MM.1S (cell line): ENCODE measurements around the gene EIF4A3.
"Not testable (repeated sequence)": the region's sequence is repeated elsewhere in the genome, so short reads cannot be mapped to it uniquely, and the experiment has no call there.

ENCODE experiments used
- DNase-seq: peaks from one replicate; pipeline ENCODE4 v3.0.0-alpha.2; 2015
- H2AFZ ChIP-seq: fragments of 300-600 bp; sonication (generic); 2 replicates; pipeline ENCODE4 v1.6.0; 2016; ENCODE audit warnings: antibody characterized with exemption, low read length
- H3F3A ChIP-seq: fragments of 300-600 bp; sonication (generic); 2 replicates; pipeline ENCODE4 v1.6.1; 2016; ENCODE audit warnings: mild to moderate bottlenecking, antibody characterized with exemption, low read length, moderate library complexity, mixed read lengths; ENCODE audit not compliant: insufficient read depth
- H3K27ac ChIP-seq: fragments of 300-600 bp; sonication (generic); 2 replicates; pipeline ENCODE4 v1.5.1; 2016; ENCODE audit warnings: mild to moderate bottlenecking, low read length
- H3K27me3 ChIP-seq: fragments of 300-600 bp; sonication (generic); replicated peaks from 2 replicates; pipeline ENCODE4 v1.6.0; 2016; ENCODE audit warnings: low read length; ENCODE audit not compliant: insufficient read depth
- H3K36me3 ChIP-seq: fragments of 300-600 bp; sonication (generic); replicated peaks from 2 replicates; pipeline ENCODE4 v1.6.1; 2016; ENCODE audit warnings: mild to moderate bottlenecking, low read length, mixed read lengths; ENCODE audit not compliant: insufficient read depth
- H3K4me1 ChIP-seq: fragments of 300-600 bp; sonication (generic); 2 replicates; pipeline ENCODE4 v1.6.1; 2016; ENCODE audit warnings: low read length, mixed read lengths
- H3K4me2 ChIP-seq: fragments of 300-600 bp; sonication (generic); 2 replicates; pipeline ENCODE4 v1.6.0; 2016; ENCODE audit warnings: low read depth, low read length
- H3K4me3 ChIP-seq: fragments of 300-600 bp; sonication (generic); 2 replicates; pipeline ENCODE4 v1.5.1; 2016; ENCODE audit warnings: low read length, mixed read lengths
- H3K79me2 ChIP-seq: fragments of 300-600 bp; sonication (generic); 2 replicates; pipeline ENCODE4 v1.6.1; 2016; ENCODE audit warnings: mixed run types, low read length, mixed read lengths
- H3K9ac ChIP-seq: fragments of 300-600 bp; sonication (generic); 2 replicates; pipeline ENCODE4 v1.6.1; 2016; ENCODE audit warnings: low read length, mixed read lengths
- H3K9me2 ChIP-seq: fragments of 300-600 bp; sonication (generic); replicated peaks from 2 replicates; pipeline ENCODE4 v1.6.1; 2016; ENCODE audit warnings: mild to moderate bottlenecking, low read length, mixed read lengths; ENCODE audit not compliant: insufficient read depth
- H3K9me3 ChIP-seq: fragments of 300-600 bp; sonication (generic); replicated peaks from 2 replicates; pipeline ENCODE4 v1.6.1; 2016; ENCODE audit warnings: mild to moderate bottlenecking, low read length, mixed read lengths; ENCODE audit not compliant: insufficient read depth
- H4K20me1 ChIP-seq: fragments of 300-600 bp; sonication (generic); 2 replicates; pipeline ENCODE4 v1.6.1; 2016; ENCODE audit warnings: mild to moderate bottlenecking, low read length, moderate library complexity, mixed read lengths; ENCODE audit not compliant: insufficient read depth
- EZH2 ChIP-seq: fragments of 300-600 bp; sonication (generic); optimal IDR thresholded peaks from 2 replicates; pipeline ENCODE3; 2017; ENCODE audit warnings: low read depth, mild to moderate bottlenecking, antibody characterized with exemption, low read length, mixed read lengths
- EZH2phosphoT487 ChIP-seq: fragments of 300-600 bp; sonication (generic); IDR thresholded peaks from 2 replicates; pipeline ENCODE4 v1.6.1; 2018; ENCODE audit warnings: antibody characterized with exemption, low read length
- TF ChIP-seq, protein P1 (sequence below): fragments of 300-600 bp; sonication (generic); IDR thresholded peaks from 2 replicates; pipeline ENCODE4 v1.5.1; 2016; ENCODE audit warnings: antibody characterized with exemption, low read length, mixed read lengths

The EIF4A3 gene

GRCh38 chr17:80158846-80159245 lies 11.9 kb upstream of the EIF4A3 start:
- Histone ChIP-seq H2AFZ (no peak overlapping the region), H3K4me2 (no peak overlapping the region), H3F3A (no peaks in the 10 kb centered on the region), H4K20me1 (no peaks in the 10 kb centered on the region), H3K79me2 (no peaks in the 10 kb centered on the region), H3K36me3 (no peaks in the 10 kb centered on the region), H3K4me3 (no peak overlapping the region), H3K9me3 (no peaks in the 10 kb centered on the region), H3K9ac (no peak overlapping the region), H3K9me2 (no peaks in the 10 kb centered on the region), H3K4me1 (no peaks in the 10 kb centered on the region), H3K27me3 (peaks cover 11% of the 10 kb centered on the region), H3K27ac (no peak overlapping the region)
- TF ChIP-seq EZH2phosphoT487 (no peak), EZH2 (no peak)
- TF ChIP-seq, protein P1, sequence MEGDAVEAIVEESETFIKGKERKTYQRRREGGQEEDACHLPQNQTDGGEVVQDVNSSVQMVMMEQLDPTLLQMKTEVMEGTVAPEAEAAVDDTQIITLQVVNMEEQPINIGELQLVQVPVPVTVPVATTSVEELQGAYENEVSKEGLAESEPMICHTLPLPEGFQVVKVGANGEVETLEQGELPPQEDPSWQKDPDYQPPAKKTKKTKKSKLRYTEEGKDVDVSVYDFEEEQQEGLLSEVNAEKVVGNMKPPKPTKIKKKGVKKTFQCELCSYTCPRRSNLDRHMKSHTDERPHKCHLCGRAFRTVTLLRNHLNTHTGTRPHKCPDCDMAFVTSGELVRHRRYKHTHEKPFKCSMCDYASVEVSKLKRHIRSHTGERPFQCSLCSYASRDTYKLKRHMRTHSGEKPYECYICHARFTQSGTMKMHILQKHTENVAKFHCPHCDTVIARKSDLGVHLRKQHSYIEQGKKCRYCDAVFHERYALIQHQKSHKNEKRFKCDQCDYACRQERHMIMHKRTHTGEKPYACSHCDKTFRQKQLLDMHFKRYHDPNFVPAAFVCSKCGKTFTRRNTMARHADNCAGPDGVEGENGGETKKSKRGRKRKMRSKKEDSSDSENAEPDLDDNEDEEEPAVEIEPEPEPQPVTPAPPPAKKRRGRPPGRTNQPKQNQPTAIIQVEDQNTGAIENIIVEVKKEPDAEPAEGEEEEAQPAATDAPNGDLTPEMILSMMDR: no peak
- no peak for DNase-seq

- not testable (repeated sequence) for H2AFZ ChIP-seq, H3K27me3 ChIP-seq, H3F3A ChIP-seq, H4K20me1 ChIP-seq, H3K4me3 ChIP-seq, H3K79me2 ChIP-seq, H3K9ac ChIP-seq, H3K27ac ChIP-seq, H3K4me1 ChIP-seq, H3K36me3 ChIP-seq, DNase-seq, H3K4me2 ChIP-seq, H3K9me3 ChIP-seq, H3K9me2 ChIP-seq
These were observed 8.7 kb upstream of the EIF4A3 start for GRCh38 chr17:80155600-80155999.

- no peak for TF ChIP-seq EZH2
- TF ChIP-seq, protein P1: no peak
- TF ChIP-seq EZH2phosphoT487: no peak
These were observed 7.2 kb upstream of the EIF4A3 start for GRCh38 chr17:80154166-80154565.

DNA sequence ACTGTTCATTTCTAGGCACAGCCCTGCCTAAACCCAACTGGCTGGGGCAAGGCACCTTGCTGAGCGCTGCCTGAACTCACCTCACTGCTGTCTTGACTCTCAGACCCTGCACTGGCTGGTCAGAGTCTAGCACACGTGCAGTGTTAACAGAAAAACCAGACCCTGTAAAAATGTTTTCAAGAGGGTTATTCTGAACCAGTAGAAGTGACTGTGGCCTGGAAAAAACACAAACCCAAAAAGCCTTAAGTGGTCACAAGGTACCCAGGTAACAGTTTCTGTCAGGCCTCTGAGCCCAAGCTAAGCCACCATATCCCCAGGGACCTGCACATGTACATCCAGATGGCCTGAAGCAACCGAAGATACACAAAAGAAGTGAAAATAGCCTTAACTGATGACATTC lies 6.1 kb upstream of the EIF4A3 start:
- H3K4me2 ChIP-seq: no peak overlapping the region
- DNase-seq: no peak
- H3K79me2 ChIP-seq: peaks cover 3% of the 10 kb centered on the region; the same call in 1 of the 2 replicates
- no peak for TF ChIP-seq EZH2phosphoT487
- no peak for TF ChIP-seq EZH2
- TF ChIP-seq, protein P1: no peak
- H3K27ac ChIP-seq: no peak overlapping the region
- no peak overlapping the region for H3K9ac ChIP-seq
- no peaks in the 10 kb centered on the region for H4K20me1 ChIP-seq
- no peaks in the 10 kb centered on the region for H3K9me2 ChIP-seq
- no peak overlapping the region for H3K4me3 ChIP-seq
- no peaks in the 10 kb centered on the region for H3K36me3 ChIP-seq
- H3K27me3 ChIP-seq: no peaks in the 10 kb centered on the region
- no peaks in the 10 kb centered on the region for H3F3A ChIP-seq
- H3K9me3 ChIP-seq: no peaks in the 10 kb centered on the region
- H3K4me1 ChIP-seq: no peaks in the 10 kb centered on the region
- H2AFZ ChIP-seq: no peak overlapping the region

More at GRCh38 chr17:80154166-80154565, 7.2 kb upstream of the EIF4A3 start:
- no peak for DNase-seq
- Histone ChIP-seq H3K9ac (no peak overlapping the region), H3K79me2 (no peaks in the 10 kb centered on the region), H3K9me3 (no peaks in the 10 kb centered on the region), H3K27ac (no peak overlapping the region), H3F3A (no peaks in the 10 kb centered on the region), H2AFZ (no peak overlapping the region), H3K9me2 (no peaks in the 10 kb centered on the region), H3K27me3 (peaks cover 4% of the 10 kb centered on the region; the same call in 1 of the 2 replicates), H4K20me1 (no peaks in the 10 kb centered on the region), H3K4me2 (no peak overlapping the region), H3K4me1 (no peaks in the 10 kb centered on the region), H3K4me3 (no peak overlapping the region), H3K36me3 (no peaks in the 10 kb centered on the region)
